Measurements from ENCODE around the gene CSNK1E.

CSNK1E gene

GRCh38 chr22:38335077-38335476, 17.8 kb upstream of the CSNK1E start:
- no peak for DNase-seq (ENCODE audit: low read depth in 3 of 3)

GRCh38 chr22:38327805-38328204, 10.6 kb upstream of the CSNK1E start:
- DNase-seq (ENCODE audit: low read depth in 3 of 3), result no peak

GRCh38 chr22:38327396-38327795, 10.2 kb upstream of the CSNK1E start:
- DNase-seq (ENCODE audit: low read depth in 3 of 3), result no peak

- no peak for DNase-seq (ENCODE audit: low read depth in 3 of 3)
Observed at GRCh38 chr22:38325587-38325986, 8.4 kb upstream of the CSNK1E start.

GRCh38 chr22:38320605-38321402, 3.6 kb upstream of the CSNK1E start:
- DNase-seq (ENCODE audit: low read depth in 3 of 3), result no peak

- DNase-seq (ENCODE audit: low read depth in 3 of 3), result no peak
Observed at GRCh38 chr22:38318792-38319773, 1.9 kb upstream of the CSNK1E start.

GRCh38 chr22:38317995-38318715, 922 bp upstream of the CSNK1E start:
- DNase-seq (ENCODE audit: low read depth in 3 of 3), result no peak

- DNase-seq (ENCODE audit: low read depth in 3 of 3), result peak in 1 of 3 donors; percentile 21
Observed at GRCh38 chr22:38316364-38317121, 690 bp downstream of the CSNK1E start.

- no peak for DNase-seq (ENCODE audit: low read depth in 3 of 3)
Observed at GRCh38 chr22:38315823-38316363, 1.3 kb downstream of the CSNK1E start.

- DNase-seq (ENCODE audit: low read depth in 3 of 3), result no peak
Observed at GRCh38 chr22:38314933-38315822, 2.1 kb downstream of the CSNK1E start.

GRCh38 chr22:38314051-38314932, 2.9 kb downstream of the CSNK1E start:
- no peak for DNase-seq (ENCODE audit: low read depth in 3 of 3)

GRCh38 chr22:38313384-38313955, 3.8 kb downstream of the CSNK1E start:
- no peak for DNase-seq (ENCODE audit: low read depth in 3 of 3)

GRCh38 chr22:38312261-38312800, 4.9 kb downstream of the CSNK1E start:
- no peak for DNase-seq (ENCODE audit: low read depth in 3 of 3)

- no peak for DNase-seq (ENCODE audit: low read depth in 3 of 3)
Observed at GRCh38 chr22:38311323-38311620, 6.0 kb downstream of the CSNK1E start.

GRCh38 chr22:38310518-38311322, 6.5 kb downstream of the CSNK1E start:
- no peak for DNase-seq (ENCODE audit: low read depth in 3 of 3)

- no peak for DNase-seq (ENCODE audit: low read depth in 3 of 3)
Observed at GRCh38 chr22:38309614-38310517, 7.4 kb downstream of the CSNK1E start.

Measured in stimulated activated CD4-positive, alpha-beta T cell treated with anti-CD3 and anti-CD28 coated beads, TNF-alpha, amount 100 ng/mL, for 48 hours (primary cell).